Kidney (tissue), 14 donors: ENCODE measurements around the gene PLEKHM2. TPM values are rescaled to one million over a fixed set of nuclear protein-coding genes. Genes with fewer than 3 reads are reported as not detected.

Experiments
- DNase-seq, 5 donors: peaks; one replicate each; pipeline ENCODE4 v3.0.0-alpha.2; 2013 to 2020
- FAIRE-seq: peaks from 2 replicates; lab custom pipeline; 2012; peaks lifted over from hg19 to GRCh38; lab: Jason Lieb, UNC
- H3K27ac ChIP-seq, 2 donors: one replicate each; pipeline ENCODE4 v1.7.0; 2013; ENCODE audit warnings: low read depth in 2 of 2, low read length in 2 of 2, inconsistent platforms in 1 of 2
- H3K27me3 ChIP-seq: one replicate; pipeline ENCODE4 v1.7.1; 2013; ENCODE audit warnings: low read length, inconsistent platforms; ENCODE audit not compliant: control insufficient read depth, insufficient read depth
- H3K36me3 ChIP-seq, 3 donors: one replicate each; pipeline versions ENCODE4 v1.7.0 to v1.7.1; 2013; ENCODE audit warnings: low read length in 3 of 3, control low read depth in 1 of 3, inconsistent platforms in 1 of 3; ENCODE audit not compliant: insufficient read depth in 3 of 3, control insufficient read depth in 2 of 3
- H3K4me1 ChIP-seq, 3 donors: one replicate each; pipeline versions ENCODE4 v1.7.0 to v1.7.1; 2013; ENCODE audit warnings: low read length in 3 of 3, inconsistent platforms in 1 of 3, low read depth in 1 of 3; ENCODE audit not compliant: control insufficient read depth in 2 of 3, insufficient read depth in 2 of 3
- H3K4me3 ChIP-seq, 3 donors: one replicate each; pipeline versions ENCODE4 v1.7.0 to v1.8.1; 2013; ENCODE audit warnings: low read length in 3 of 3, control low read depth in 1 of 3, inconsistent platforms in 1 of 3
- H3K9ac ChIP-seq, 3 donors: one replicate each; pipeline versions ENCODE4 v1.7.0 to v1.7.1; 2013; ENCODE audit warnings: low read length in 3 of 3, control low read depth in 1 of 3, inconsistent platforms in 1 of 3
- H3K9me3 ChIP-seq, 3 donors: one replicate each; pipeline versions ENCODE4 v1.7.0 to v1.7.1; 2013; ENCODE audit warnings: low read length in 3 of 3, control low read depth in 1 of 3, inconsistent platforms in 1 of 3; ENCODE audit not compliant: control insufficient read depth in 2 of 3, insufficient read depth in 1 of 3
- CTCF ChIP-seq: IDR thresholded peaks from 3 replicates; pipeline ENCODE4 v1.5.1; 2012; ENCODE audit warnings: mild to moderate bottlenecking, moderate library complexity, borderline replicate concordance; ENCODE audit not compliant: insufficient read depth; ENCODE audit errors: extremely low read depth
- intact Hi-C: fragments of 100-400 bp; cut with DNase I; formaldehyde crosslinking; loops from one replicate; pipeline ENCODE4 v1.11.1; 2022
- polyA plus RNA-seq: library from polyadenylated mRNA; stranded (reverse); fragments of 350-450 nt; fragmentation: Illumina TruSeq; extraction: RNeasy Lipid Tissue Mini Kit (QIAGEN cat#74804); gene quantifications from one replicate; pipeline ENCODE4 v1.2.3, GENCODE V29; 2014; ENCODE audit warnings: low read depth, low replicate concordance; ENCODE audit not compliant: insufficient read depth
- total RNA-seq: library from RNA; stranded (reverse); fragmentation: NEBNext Ultra II Directional; extraction: Animal tissue kit (Norgen Biotek cat#: 25700); gene quantifications from one replicate; pipeline ENCODE4 v1.2.1, GENCODE V29; 2021
- donor health status: control.
- donor health status: control.
- donor health status: control.
- donor health status: control.
- donor health status: control.
- donor health status: DM: yes; HTN: yes; CAD: no.
- donor health status: Normal renal cell carcinoma (clear cell type).

PLEKHM2 gene
- total and polyA plus RNA-seq, 2 donors from 2014 or later: 21.7 to 65.7 TPM

- no peak for FAIRE-seq
- Histone ChIP-seq H3K4me3 (no peak overlapping the region), H3K9ac (no peak overlapping the region)
These were observed 55.1 kb downstream of the PLEKHM2 start for GRCh38 chr1:15739259-15739658.

GRCh38 chr1:15739745-15740144 is 55.6 kb downstream of the PLEKHM2 start:
- H3K9ac ChIP-seq: no peak overlapping the region
- intact Hi-C loops: no loop called here
- H3K27ac ChIP-seq: no peak overlapping the region
- no peak overlapping the region for H3K4me3 ChIP-seq
- H3K9me3 ChIP-seq: no peaks in the 10 kb centered on the region
- no peaks in the 10 kb centered on the region for H3K27me3 ChIP-seq
- FAIRE-seq (no peak), DNase-seq (no peak)
- H3K36me3 ChIP-seq: no peaks in the 10 kb centered on the region
- peaks cover 0 to 23% (median 17%) of the 10 kb centered on the region in 3 donors for H3K4me1 ChIP-seq
- TF ChIP-seq CTCF: no peak

More at GRCh38 chr1:15739259-15739658, 55.1 kb downstream of the PLEKHM2 start:
- no peak for TF ChIP-seq CTCF
- H3K27ac ChIP-seq: no peak overlapping the region
- H3K36me3 ChIP-seq: no peaks in the 10 kb centered on the region
- no peak for DNase-seq
- H3K9me3 ChIP-seq: no peaks in the 10 kb centered on the region
- peaks cover 0 to 25% (median 17%) of the 10 kb centered on the region in 3 donors for H3K4me1 ChIP-seq
- intact Hi-C loops: no loop called here
- H3K27me3 ChIP-seq: no peaks in the 10 kb centered on the region

GRCh38 chr1:15740924-15741850 is 57.1 kb downstream of the PLEKHM2 start:
- Histone ChIP-seq H3K9ac (peak overlapping the region in 1 of 3 donors; percentile 51), H3K9me3 (no peaks in the 10 kb centered on the region), H3K4me3 (peak overlapping the region in 1 of 3 donors; percentile 43), H3K4me1 (peaks cover 0 to 14% (median 8%) of the 10 kb centered on the region in 3 donors), H3K36me3 (no peaks in the 10 kb centered on the region), H3K27me3 (no peaks in the 10 kb centered on the region), H3K27ac (no peak overlapping the region)
- DNase-seq (peak; percentile 89 to 93 (median 92)), FAIRE-seq (no peak)
- peak; percentile 89 for TF ChIP-seq CTCF
- intact Hi-C loops: no loop called here
